Thyroid gland (tissue), 4 donors: Measurements from ENCODE around the gene MUL1. TPM values are rescaled to one million over a fixed set of nuclear protein-coding genes. Genes with fewer than 3 reads are reported as not detected.

Source experiments
- DNase-seq, 2 donors: peaks; one replicate each; pipeline ENCODE4 v3.0.0-alpha.2; 2019
- H3K27ac ChIP-seq, 3 donors: fragments of 200-600 bp; sonication (generic); 1 replicate in 2 of 3; 2 replicates in 1 of 3; pipeline ENCODE4 v1.5.1; 2016 to 2019; ENCODE audit warnings: mild to moderate bottlenecking in 1 of 3, moderate library complexity in 1 of 3
- H3K27me3 ChIP-seq: fragments of 200-600 bp; sonication (generic); one replicate; pipeline ENCODE4 v1.5.1; 2019
- H3K36me3 ChIP-seq, 2 donors: fragments of 200-600 bp; sonication (generic); one replicate each; pipeline ENCODE4 v1.5.1; 2016 to 2019
- H3K4me1 ChIP-seq, 2 donors: fragments of 200-600 bp; sonication (generic); one replicate each; pipeline ENCODE4 v1.5.1; 2017 to 2019
- H3K4me3 ChIP-seq, 3 donors: fragments of 200-600 bp; sonication (generic); replicated peaks in 1 of 3; 1 replicate in 2 of 3; 2 replicates in 1 of 3; pipeline ENCODE4 v1.5.1; 2016; ENCODE audit warnings: mild to moderate bottlenecking in 1 of 3
- H3K9me3 ChIP-seq: fragments of 200-600 bp; sonication (generic); one replicate; pipeline ENCODE4 v1.5.1; 2017
- POLR2A ChIP-seq, 2 donors: fragments of 450-650 bp; IDR thresholded peaks; one replicate each; pipeline ENCODE4 v1.6.1; 2017; ENCODE audit warnings: antibody characterized with exemption in 2 of 2, mild to moderate bottlenecking in 2 of 2, moderate library complexity in 1 of 2
- whole genome bisulfite sequencing, 2 donors: methylation state at CpG; one replicate each; pipeline ENCODE4 v1.1.5; 2017; 5-methylcytosine and 5-hydroxymethylcytosine counted together
- intact Hi-C: fragments of 100-400 bp; cut with DNase I; formaldehyde crosslinking; loops from one replicate; pipeline ENCODE4 v1.15.1; 2023
- total RNA-seq, 4 donors: library from RNA; depleted of rRNA; stranded (reverse); fragments of >200 nt; gene quantifications; one replicate each; pipeline ENCODE4 v1.2.3, GENCODE V29; 2016
- TF ChIP-seq, protein P1 (sequence below), 6 experiments: fragments of 200-600 bp in 3 of 6; fragments of 450-650 bp in 3 of 6; sonication (generic) in 3 of 6; IDR thresholded peaks; one replicate each; pipeline ENCODE4 v1.5.1; 2016 to 2019; ENCODE audit warnings: antibody characterized with exemption in 6 of 6, mild to moderate bottlenecking in 2 of 6, inconsistent platforms in 1 of 6, moderate library complexity in 1 of 6

MUL1 gene
- total RNA-seq, 4 donors from 2014 or later, result 30.1 to 42.1 (median 35.0) TPM

DNA sequence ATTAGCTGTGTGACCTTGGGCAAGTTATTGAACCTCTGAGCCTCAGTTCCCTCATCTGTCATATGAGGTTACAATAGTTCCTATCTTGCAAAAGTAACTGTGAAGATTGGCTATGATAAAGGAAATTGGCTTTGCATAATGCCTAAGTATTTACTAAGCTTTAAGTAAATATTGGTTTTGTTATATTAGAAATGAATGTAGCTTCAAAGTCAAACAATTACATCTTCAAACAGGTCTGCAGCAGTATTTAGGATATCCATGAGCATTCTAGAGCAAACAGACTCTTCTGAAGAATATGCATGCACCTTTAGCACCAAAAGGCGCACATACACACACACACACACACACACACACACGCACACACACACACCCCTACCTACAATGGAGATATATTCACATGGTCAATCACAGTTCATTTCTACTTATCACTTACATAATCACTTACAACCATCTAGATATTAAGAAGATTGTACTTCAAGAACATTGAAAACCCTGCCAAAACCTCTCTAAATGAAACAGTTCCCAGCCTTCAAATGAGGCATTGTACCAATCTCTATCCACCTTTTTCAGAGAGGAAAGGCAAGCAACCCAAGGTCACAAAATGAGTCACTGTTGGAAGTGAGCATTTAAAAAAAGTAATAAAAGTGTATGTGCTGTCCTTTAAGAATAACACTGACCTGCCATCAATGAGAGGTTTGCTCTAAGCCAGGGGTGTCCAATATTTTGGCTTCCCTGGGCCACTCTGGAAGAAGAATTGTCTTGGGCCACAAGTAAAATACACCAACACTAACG, 31.0 kb upstream of the MUL1 start:
- intact Hi-C loops, result no loop called here
- WGBS, 2 donors, result 69 to 93% methylated on average over 3 of the region's 3 CpGs

DNA sequence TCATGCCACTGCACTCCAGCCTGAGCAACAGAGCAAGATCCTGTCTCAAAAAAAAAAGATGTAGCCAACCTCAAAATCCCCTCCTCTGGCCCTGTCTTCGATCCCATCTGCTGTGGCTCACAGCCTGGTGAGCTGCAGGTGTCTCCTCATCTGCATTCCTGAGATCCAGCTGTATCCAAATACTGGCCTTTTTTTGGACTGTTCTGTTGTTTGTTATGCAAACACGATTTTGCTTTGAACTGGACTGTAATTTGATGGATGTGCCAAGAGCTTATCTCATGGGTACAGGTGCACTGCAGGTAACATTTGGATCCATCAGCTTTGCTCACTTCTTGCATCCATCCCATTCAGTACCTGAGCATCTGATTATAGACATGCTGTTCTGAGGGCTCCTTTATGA, 30.3 kb upstream of the MUL1 start:
- Histone ChIP-seq H3K27me3 (no peaks in the 10 kb centered on the region), H3K9me3 (no peaks in the 10 kb centered on the region), H3K4me1 (no peaks in the 10 kb centered on the region), H3K4me3 (no peak overlapping the region), H3K36me3 (no peaks in the 10 kb centered on the region), H3K27ac (no peak overlapping the region)
- WGBS, 2 donors, result 52 to 54% methylated on average over 2 of the region's 2 CpGs
- intact Hi-C loops, result no loop called here
- DNase-seq, result no peak
- no peak for TF ChIP-seq POLR2A (IDR thresholded peaks at IDR 0.05)
- TF ChIP-seq, protein P1, sequence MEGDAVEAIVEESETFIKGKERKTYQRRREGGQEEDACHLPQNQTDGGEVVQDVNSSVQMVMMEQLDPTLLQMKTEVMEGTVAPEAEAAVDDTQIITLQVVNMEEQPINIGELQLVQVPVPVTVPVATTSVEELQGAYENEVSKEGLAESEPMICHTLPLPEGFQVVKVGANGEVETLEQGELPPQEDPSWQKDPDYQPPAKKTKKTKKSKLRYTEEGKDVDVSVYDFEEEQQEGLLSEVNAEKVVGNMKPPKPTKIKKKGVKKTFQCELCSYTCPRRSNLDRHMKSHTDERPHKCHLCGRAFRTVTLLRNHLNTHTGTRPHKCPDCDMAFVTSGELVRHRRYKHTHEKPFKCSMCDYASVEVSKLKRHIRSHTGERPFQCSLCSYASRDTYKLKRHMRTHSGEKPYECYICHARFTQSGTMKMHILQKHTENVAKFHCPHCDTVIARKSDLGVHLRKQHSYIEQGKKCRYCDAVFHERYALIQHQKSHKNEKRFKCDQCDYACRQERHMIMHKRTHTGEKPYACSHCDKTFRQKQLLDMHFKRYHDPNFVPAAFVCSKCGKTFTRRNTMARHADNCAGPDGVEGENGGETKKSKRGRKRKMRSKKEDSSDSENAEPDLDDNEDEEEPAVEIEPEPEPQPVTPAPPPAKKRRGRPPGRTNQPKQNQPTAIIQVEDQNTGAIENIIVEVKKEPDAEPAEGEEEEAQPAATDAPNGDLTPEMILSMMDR (IDR thresholded peaks at IDR 0.05), result no peak

More for the DNA sequence above, 31.0 kb upstream of the MUL1 start:
- Histone ChIP-seq H3K27ac (no peak overlapping the region), H3K36me3 (no peaks in the 10 kb centered on the region), H3K9me3 (no peaks in the 10 kb centered on the region), H3K4me3 (no peak overlapping the region), H3K4me1 (no peaks in the 10 kb centered on the region), H3K27me3 (no peaks in the 10 kb centered on the region)
- TF ChIP-seq POLR2A (IDR thresholded peaks at IDR 0.05), result no peak
- TF ChIP-seq, protein P1 (IDR thresholded peaks at IDR 0.05), result no peak
- DNase-seq, result no peak

DNA sequence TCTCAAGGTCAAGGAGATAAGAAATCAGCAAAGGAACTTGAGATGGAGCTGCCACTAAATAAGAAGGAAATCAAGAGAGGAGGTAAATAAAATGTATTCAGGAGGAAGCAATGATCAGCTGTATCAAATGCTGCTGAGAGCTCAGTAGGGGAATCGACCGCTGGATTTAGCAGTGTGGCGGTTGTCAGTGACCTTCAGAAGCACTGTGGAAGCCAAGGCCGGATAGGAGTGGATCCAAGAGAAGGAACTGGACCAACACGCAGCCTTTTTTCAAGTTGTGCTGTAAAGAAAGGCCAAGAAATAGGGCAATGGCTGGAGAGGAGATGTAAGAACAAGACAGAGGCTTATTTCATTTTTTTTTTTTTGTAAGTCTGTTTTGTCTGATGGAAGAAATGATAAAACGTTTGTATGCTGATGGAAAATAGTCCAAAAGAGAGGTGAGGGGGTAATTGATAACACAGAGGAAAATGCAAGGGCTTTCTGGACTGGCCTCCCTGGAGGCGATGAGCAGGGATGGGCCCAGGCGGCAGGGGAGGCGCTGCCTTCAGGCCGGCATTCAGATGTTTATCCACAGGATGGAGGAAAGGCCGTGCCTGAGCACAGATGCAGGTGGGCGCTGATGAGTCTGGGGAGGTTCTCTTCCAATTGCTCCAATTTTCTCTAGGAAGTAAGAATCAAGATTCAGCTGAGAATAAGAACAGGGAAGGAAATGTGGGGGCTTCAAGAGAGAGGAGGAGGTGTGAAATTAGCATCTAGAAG, 26.9 kb upstream of the MUL1 start:
- H3K36me3 ChIP-seq, result no peaks in the 10 kb centered on the region
- H3K27me3 ChIP-seq, result no peaks in the 10 kb centered on the region
- H3K9me3 ChIP-seq, result no peaks in the 10 kb centered on the region
- TF ChIP-seq, protein P1 (IDR thresholded peaks at IDR 0.05), result no peak
- TF ChIP-seq POLR2A (IDR thresholded peaks at IDR 0.05), result no peak
- intact Hi-C loops, result no loop called here
- H3K4me3 ChIP-seq, result no peak overlapping the region
- H3K27ac ChIP-seq, result no peak overlapping the region
- DNase-seq, result no peak
- H3K4me1 ChIP-seq, result no peaks in the 10 kb centered on the region
- WGBS, 2 donors, result 61 to 66% methylated on average over 12 of the region's 12 CpGs

DNA sequence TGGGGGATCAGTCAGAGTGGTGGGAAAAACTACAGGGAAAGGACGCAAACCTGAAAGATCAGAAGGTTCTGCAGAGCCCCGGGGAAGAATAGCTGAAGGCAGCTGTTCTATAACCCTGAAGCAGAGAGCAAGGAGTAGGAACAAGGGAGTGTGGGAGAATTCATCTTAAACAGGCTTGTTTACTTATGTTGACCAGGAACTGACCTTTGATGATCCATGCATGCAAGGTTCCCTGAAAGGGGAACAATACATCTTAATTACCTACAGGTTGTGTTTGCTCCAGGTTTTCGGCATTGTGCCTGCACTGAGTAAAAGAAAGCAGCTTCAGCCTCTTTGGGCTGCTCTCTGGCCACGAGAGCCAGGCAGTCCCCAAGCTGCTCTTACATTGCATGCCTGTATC, 25.7 kb upstream of the MUL1 start:
- no peak for DNase-seq
- TF ChIP-seq, protein P1 (IDR thresholded peaks at IDR 0.05), result no peak
- TF ChIP-seq POLR2A (IDR thresholded peaks at IDR 0.05), result no peak
- Histone ChIP-seq H3K27me3 (no peaks in the 10 kb centered on the region), H3K4me1 (no peaks in the 10 kb centered on the region), H3K27ac (no peak overlapping the region), H3K9me3 (no peaks in the 10 kb centered on the region), H3K36me3 (no peaks in the 10 kb centered on the region), H3K4me3 (no peak overlapping the region)
- intact Hi-C loops, result no loop called here
- WGBS, 2 donors, result 46 to 63% methylated on average over 4 of the region's 4 CpGs

DNA sequence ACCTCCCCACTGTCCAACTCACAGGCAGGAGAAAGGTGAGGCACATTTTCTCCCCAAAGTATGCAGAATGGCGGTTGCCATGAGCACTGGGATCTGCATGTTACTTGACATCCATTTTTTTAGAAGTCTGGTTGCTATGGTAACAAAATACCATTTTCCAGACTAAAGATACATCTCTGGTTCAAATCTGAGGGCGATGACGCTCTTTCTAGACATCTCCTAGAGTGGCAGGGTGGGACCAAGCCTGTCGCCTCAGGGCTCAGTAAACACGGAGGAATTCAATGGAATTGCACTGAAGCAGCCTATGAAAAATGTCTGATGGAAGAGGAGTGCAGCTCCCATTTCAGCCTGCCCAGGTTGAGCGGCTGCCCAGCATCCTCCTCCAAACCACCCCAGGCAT, 22.9 kb upstream of the MUL1 start:
- intact Hi-C loops, result no loop called here

More for the DNA sequence above, 22.9 kb upstream of the MUL1 start:
- H3K4me1 ChIP-seq, result no peaks in the 10 kb centered on the region
- TF ChIP-seq POLR2A (IDR thresholded peaks at IDR 0.05), result no peak
- TF ChIP-seq, protein P1 (IDR thresholded peaks at IDR 0.05), result no peak
- no peaks in the 10 kb centered on the region for H3K9me3 ChIP-seq
- H3K36me3 ChIP-seq, result no peaks in the 10 kb centered on the region
- no peak for DNase-seq
- no peak overlapping the region for H3K4me3 ChIP-seq
- no peaks in the 10 kb centered on the region for H3K27me3 ChIP-seq
- no peak overlapping the region for H3K27ac ChIP-seq
- 62 to 65% methylated on average over 6 of the region's 6 CpGs for WGBS, 2 donors
